Esophagus squamous epithelium (tissue), 5 donors: ENCODE data around the gene ANXA7. TPM values are rescaled to one million over a fixed set of nuclear protein-coding genes. Genes with fewer than 3 reads are reported as not detected.

ENCODE experiments used
- DNase-seq: peaks from one replicate; lab custom pipeline; 2025; lab: John Stamatoyannopoulos, UW
- H3K27ac ChIP-seq, 4 donors: fragments of 200-600 bp; sonication (generic); one replicate each; pipeline ENCODE4 v1.5.1; 2016 to 2019; ENCODE audit warnings: mild to moderate bottlenecking in 1 of 4
- H3K27me3 ChIP-seq, 4 donors: fragments of 200-600 bp; sonication (generic); 1 replicate in 3 of 4; 2 replicates in 1 of 4; pipeline versions ENCODE4 v1.5.1 to v1.6.0; 2017 to 2021; ENCODE audit warnings: antibody characterized with exemption in 1 of 4
- H3K36me3 ChIP-seq, 3 donors: fragments of 200-600 bp; sonication (generic); one replicate each; pipeline ENCODE4 v1.5.1; 2016 to 2019
- H3K4me1 ChIP-seq, 3 donors: fragments of 200-600 bp; sonication (generic); one replicate each; pipeline ENCODE4 v1.5.1; 2017 to 2019
- H3K4me3 ChIP-seq, 4 donors: fragments of 200-600 bp; sonication (generic); 1 replicate in 3 of 4; 2 replicates in 1 of 4; pipeline ENCODE4 v1.5.1; 2016 to 2019; ENCODE audit warnings: mild to moderate bottlenecking in 2 of 4, moderate library complexity in 1 of 4
- H3K9me3 ChIP-seq, 3 donors: fragments of 200-600 bp; sonication (generic); one replicate each; pipeline ENCODE4 v1.5.1; 2016 to 2019
- CTCF ChIP-seq, 6 experiments: fragments of 450-650 bp in 4 of 6; fragments of 200-600 bp in 2 of 6; sonication (generic) in 2 of 6; IDR thresholded peaks; one replicate each; pipeline ENCODE4 v1.5.1; 2016 to 2019; ENCODE audit warnings: antibody characterized with exemption in 6 of 6, mild to moderate bottlenecking in 4 of 6, moderate library complexity in 4 of 6
- POLR2A ChIP-seq, 4 donors: fragments of 450-650 bp; IDR thresholded peaks; one replicate each; pipeline ENCODE4 v1.6.1; 2017; ENCODE audit warnings: antibody characterized with exemption in 4 of 4, mild to moderate bottlenecking in 4 of 4, moderate library complexity in 3 of 4
- WGBS, 2 donors: methylation state at CpG; one replicate each; pipeline ENCODE4 v1.1.5; 2018; 5-methylcytosine and 5-hydroxymethylcytosine counted together
- intact Hi-C: fragments of 100-400 bp; cut with DNase I; formaldehyde crosslinking; loops from one replicate; pipeline ENCODE4 v1.15.0; 2022
- total RNA-seq, 4 donors: library from RNA; depleted of rRNA; stranded (reverse); fragments of >200 nt; gene quantifications; one replicate each; pipeline ENCODE4 v1.1.0, GENCODE V29; 2016
- donor health status: DM: yes; HTN: yes; CAD: no.

Gene ANXA7
- total RNA-seq, 4 donors from 2014 or later, result 95.8 to 130 (median 108) TPM

- Histone ChIP-seq H3K4me1 (peaks cover 0 to 28% (median 11%) of the 10 kb centered on the region in 3 donors), H3K36me3 (peaks cover 5 to 61% (median 15%) of the 10 kb centered on the region in 3 donors), H3K9me3 (no peaks in the 10 kb centered on the region), H3K4me3 (no peak overlapping the region), H3K27me3 (no peaks in the 10 kb centered on the region), H3K27ac (no peak overlapping the region)
- TF ChIP-seq CTCF (IDR thresholded peaks at IDR 0.05) (no peak), POLR2A (IDR thresholded peaks at IDR 0.05) (no peak)
- intact Hi-C loops, result no loop called here
- DNase-seq, result no peak
Observed at GRCh38 chr10:73423309-73423708, 9.5 kb upstream of the ANXA7 start.

DNA sequence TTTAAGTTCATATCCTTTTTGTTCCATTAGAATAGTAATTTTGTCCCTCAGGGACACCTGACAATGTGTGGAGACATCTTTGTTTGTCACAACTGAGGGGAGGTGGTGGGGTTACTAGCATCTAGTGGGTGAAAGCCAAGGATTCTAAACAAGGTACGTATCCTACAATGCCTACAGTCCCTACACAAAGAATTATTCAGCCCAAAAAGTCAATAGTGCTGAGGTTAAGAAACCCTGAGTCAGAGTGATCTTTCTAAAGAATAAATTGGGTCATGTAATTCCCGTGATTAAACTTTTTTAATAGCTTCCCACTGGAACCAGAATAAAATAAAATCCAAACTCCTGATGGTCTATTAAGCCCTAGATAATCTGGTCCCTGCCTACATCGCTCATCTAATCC is 2.7 kb upstream of the ANXA7 start:
- H3K27me3 ChIP-seq, result no peaks in the 10 kb centered on the region
- WGBS, 2 donors, result 45 to 68% methylated on average over 3 of the region's 3 CpGs
- peak overlapping the region in 3 of 4 donors; percentile 37 to 48 (median 43) for H3K27ac ChIP-seq
- no peaks in the 10 kb centered on the region for H3K9me3 ChIP-seq
- no peak for DNase-seq
- intact Hi-C loops, result no loop called here
- H3K4me1 ChIP-seq, result peaks cover 12 to 45% (median 19%) of the 10 kb centered on the region in 3 donors
- TF ChIP-seq POLR2A (IDR thresholded peaks at IDR 0.05) (no peak), CTCF (IDR thresholded peaks at IDR 0.05) (no peak)
- no peaks in the 10 kb centered on the region for H3K36me3 ChIP-seq
- no peak overlapping the region for H3K4me3 ChIP-seq

DNA sequence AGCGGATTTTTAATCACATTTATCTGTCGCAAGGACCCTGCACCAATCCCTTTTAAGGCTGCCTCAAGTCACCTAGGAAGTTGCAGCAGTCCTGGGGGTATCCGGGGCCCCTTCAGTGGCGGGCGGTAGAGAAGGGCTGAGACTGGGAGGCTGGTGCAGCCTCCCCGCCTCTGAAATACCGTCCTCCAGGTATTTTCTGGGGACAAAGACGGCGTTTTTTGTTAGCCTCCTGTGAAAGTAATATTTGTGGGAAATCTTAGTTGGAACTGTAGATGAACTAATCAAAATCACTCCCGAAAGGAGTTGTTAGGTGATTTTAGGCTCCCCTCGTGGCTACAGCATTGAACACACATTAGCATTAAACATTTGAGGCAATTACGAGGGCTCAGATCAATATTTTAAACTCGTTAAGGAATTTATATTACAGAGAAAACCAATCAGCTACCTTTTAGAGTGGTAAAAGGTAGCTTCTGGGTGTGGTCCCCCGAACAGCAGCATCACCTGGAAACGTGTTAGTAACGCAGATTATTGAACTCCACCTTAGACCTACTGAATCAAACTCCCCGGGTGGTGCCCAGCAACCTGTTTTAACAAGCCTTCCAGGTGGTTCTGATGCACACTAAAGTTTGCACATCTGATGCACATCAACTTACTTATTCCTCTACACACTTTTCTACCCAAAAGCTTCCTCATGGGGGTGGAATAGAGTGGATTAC is 530 bp upstream of the ANXA7 start:
- TF ChIP-seq POLR2A (IDR thresholded peaks at IDR 0.05) (no peak), CTCF (IDR thresholded peaks at IDR 0.05) (no peak)
- no peaks in the 10 kb centered on the region for H3K27me3 ChIP-seq
- 3 to 4% methylated on average over 13 to 16 of the region's 17 CpGs for WGBS, 2 donors
- peak overlapping the region; percentile 94 to 99 (median 96) for H3K27ac ChIP-seq
- intact Hi-C loops, result no loop called here
- no peak for DNase-seq
- H3K9me3 ChIP-seq, result no peaks in the 10 kb centered on the region
- peak overlapping the region; percentile 76 to 97 (median 95) for H3K4me3 ChIP-seq
- H3K4me1 ChIP-seq, result peaks cover 12 to 60% (median 22%) of the 10 kb centered on the region in 3 donors
- no peaks in the 10 kb centered on the region for H3K36me3 ChIP-seq

- Histone ChIP-seq H3K27me3 (no peaks in the 10 kb centered on the region), H3K4me3 (peak overlapping the region; percentile 76 to 97 (median 95)), H3K27ac (peak overlapping the region; percentile 94 to 99 (median 96)), H3K9me3 (no peaks in the 10 kb centered on the region), H3K4me1 (peaks cover 12 to 63% (median 18%) of the 10 kb centered on the region in 3 donors), H3K36me3 (no peaks in the 10 kb centered on the region)
- no peak for TF ChIP-seq POLR2A (IDR thresholded peaks at IDR 0.05)
- no peak for TF ChIP-seq CTCF (IDR thresholded peaks at IDR 0.05)
- WGBS, 2 donors, result 0 to 3% methylated on average over 9 of the region's 9 CpGs
- DNase-seq, result no peak
- intact Hi-C loops, result no loop called here
Observed at GRCh38 chr10:73413108-73413527, 740 bp downstream of the ANXA7 start.

DNA sequence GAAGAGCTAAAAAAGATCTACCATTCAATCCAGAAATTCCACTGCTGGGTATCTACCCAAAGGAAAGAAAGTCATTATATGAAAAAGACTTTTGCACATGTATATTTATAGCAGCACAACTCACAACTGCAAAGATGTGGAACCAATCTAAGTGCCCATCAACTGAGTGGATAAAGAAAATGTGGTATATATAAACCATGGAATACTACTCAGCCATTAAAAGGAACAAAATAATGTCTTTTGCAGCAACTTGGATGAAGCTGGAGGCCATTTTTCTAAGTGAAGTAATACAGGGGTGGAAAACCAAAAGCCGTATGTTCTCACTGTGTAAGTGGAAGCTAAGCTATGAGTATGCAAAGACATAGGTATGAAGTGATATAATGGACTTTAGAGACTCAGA is 3.0 kb downstream of the ANXA7 start:
- no peak overlapping the region for H3K27ac ChIP-seq
- H3K36me3 ChIP-seq, result peaks cover 0 to 17% (median 0%) of the 10 kb centered on the region in 3 donors
- TF ChIP-seq POLR2A (IDR thresholded peaks at IDR 0.05) (no peak), CTCF (IDR thresholded peaks at IDR 0.05) (no peak)
- 87 to 96% methylated on average over 1 of the region's 1 CpG for WGBS, 2 donors
- intact Hi-C loops, result no loop called here
- H3K9me3 ChIP-seq, result no peaks in the 10 kb centered on the region
- H3K4me3 ChIP-seq, result no peak overlapping the region
- no peak for DNase-seq
- H3K27me3 ChIP-seq, result no peaks in the 10 kb centered on the region
- H3K4me1 ChIP-seq, result peaks cover 12 to 66% (median 18%) of the 10 kb centered on the region in 3 donors
